ENCODE data around the gene MBD3L2B.
"Not testable (repeated sequence)": the region's sequence is repeated elsewhere in the genome, so short reads cannot be mapped to it uniquely, and the experiment has no call there.

The MBD3L2B gene

DNA sequence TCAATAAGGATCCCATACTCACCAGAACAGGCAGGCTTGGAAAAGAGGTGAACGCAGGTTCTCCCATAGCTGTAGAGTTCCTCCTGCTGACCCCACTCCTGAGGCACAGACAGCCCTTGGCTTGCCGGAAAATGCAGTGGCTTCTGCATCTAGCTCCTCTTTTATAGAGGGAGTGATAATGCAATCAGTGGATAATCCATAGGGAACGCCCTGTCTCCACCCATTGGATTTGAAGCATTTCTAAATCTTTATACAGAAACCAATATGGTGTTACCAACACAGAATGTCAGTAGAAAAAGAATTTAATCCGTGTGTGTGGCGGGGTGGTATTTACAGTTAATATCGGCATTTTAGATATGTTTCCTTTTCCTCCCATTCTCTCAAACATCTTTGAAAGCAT is at the start of gene MBD3L2B:
MBD3L2B (minus strand) TSS at position 101 of the 400 bp plus-strand sequence; CDS start at position 67, 34 bp downstream.
- DNase-seq: not testable (repeated sequence)

DNA sequence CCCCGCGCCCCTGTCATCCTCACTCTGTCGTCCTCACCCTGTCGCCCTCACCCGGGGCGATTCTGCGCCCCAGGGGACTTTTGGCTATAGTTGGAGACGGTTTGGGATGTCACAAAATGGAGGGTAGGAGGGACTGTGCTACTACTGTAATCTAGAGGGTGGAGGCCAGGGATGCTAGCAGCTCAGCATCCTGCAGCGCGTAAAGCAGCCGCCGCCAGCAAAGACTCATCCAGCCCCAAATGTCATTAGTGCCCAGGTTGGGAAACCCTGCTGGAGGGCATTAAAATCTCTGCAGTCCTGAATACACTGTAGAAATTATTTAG is 48.6 kb upstream of the MBD3L2B start:
- no peak for DNase-seq

DNA sequence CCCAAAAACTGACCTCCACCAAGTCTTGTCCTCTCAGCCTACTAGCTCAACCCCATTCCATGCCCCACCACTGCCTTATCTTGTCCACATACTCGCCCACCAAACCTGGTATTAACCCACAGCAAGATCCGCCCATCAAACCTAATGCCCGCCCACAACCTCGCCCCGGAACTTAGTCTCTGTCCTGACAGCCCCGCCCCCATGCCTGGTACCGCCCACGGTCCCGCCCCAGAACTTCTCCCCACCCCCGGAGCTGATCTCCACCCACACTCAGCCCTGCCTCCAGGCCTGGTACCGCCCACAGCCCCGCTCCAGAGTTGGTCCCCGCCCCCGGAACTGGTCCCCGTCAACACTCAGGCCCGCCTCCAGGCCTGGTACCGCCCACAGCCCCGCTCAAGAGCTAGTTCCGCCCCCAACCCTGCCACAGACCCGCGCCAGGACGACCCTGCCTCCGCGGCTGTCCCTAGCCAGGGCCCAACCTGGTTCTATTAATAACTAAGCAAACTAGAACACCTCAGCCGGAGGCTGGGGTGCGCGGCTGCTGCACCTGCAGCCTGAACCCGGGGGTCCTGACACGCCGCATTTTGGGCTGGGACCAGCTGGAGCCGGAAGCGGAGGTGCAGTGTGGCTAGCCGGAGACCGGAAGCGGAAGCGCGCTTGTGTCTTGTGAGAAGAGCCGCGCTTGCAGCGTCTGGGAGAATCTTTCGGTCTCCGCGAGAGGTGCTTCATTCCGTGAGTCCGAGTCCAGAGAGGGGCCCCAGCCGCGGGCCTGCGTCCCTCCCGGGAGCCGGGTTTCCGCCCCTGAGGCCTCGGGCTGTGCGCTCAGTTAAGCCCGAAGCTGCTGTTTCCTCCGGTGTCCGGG is 48.0 kb upstream of the MBD3L2B start, which contains the start of gene ZNF557:
ZNF557 (plus strand) TSS at position 662 of the 862 bp plus-strand sequence. CDS start 5,372 bp downstream, outside the sequence.
- peak; percentile 50 for DNase-seq

DNA sequence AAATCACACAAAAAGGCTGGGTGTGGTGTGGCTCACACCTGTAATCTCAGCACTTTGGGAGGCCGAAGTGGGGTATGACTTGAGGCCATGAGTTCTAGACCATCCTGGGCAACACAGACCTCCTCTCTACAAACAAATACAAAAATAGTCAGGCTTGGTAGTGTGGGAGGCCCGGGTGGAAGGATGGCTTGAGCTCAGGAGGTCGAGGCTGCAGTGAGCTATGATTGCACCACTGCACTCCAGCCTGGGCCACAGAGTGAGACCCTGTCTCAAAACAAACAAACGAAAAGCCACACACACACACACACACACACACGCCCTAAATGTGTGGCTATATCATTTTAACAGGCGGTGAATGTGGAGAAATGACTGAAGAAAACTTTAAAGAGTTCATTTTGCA is 47.4 kb upstream of the MBD3L2B start:
- no peak for DNase-seq

DNA sequence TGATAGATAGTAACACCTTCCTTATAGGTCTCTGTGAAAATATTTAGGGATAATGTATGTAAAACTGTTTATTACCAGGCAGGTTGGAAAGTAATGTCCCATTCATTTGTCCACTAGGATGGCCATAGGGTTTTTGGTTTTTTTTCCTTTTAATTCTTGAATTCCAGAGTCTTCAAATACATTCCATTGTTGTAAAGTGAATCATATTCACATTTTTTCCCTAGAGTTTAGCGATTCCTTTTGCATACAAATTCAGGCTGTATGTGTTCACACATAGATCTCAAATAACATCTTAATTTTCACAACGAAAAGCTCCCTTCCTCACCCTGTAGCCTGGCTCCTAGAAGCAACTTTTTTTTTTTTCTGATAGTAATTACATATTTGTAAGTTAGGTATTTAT is 46.5 kb upstream of the MBD3L2B start:
- no peak for DNase-seq

DNA sequence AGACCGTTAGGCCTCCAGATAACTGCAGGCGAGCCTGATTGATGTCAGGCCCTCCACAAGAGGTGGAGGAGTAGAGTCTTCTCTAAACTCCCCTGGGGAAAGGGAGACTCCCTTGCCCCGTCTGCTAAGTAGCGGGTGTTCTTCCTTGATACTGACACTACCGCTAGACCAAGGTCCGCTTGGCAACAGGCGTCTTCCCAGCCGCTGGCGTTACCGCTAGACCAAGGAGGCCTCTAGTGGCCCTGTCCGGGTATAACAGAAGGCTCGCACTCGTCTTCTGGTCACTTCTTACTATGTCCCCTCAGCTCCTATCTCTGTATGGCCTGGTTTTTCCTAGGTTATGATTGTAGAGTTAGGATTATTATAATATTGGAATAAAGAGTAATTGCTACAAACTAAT is 45.9 kb upstream of the MBD3L2B start:
- DNase-seq: not testable (repeated sequence)

DNA sequence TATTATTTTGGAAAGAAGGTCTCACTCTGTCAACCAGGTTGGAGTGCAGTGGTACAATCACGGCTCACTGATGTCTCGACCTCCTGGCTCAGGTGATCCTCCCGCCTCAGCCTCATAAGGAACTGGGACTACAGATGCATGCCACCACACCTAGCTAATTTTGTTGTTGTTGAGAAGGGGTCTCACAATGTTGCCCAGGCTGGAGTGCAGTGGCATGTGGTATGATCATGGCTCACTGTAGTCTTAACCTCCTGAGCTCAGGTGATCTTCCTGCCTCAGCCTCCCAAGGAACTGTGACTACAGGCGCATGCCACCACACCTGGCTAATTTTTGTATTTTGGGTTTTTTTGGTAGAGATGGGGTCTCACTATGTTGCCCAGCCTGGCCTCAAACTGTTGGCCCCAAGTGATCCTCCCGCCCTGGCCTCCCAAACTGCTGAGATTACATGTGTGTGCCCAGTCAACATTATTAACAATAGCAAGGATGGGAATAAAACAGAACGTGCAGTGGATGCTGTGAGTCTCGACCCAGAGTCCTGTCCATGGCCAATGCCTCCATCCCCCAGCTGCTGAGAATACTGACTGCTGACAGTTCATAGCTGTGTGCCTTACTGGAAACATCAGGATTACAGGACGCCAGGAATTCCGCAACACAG is 42.7 kb upstream of the MBD3L2B start:
- no peak for DNase-seq

DNA sequence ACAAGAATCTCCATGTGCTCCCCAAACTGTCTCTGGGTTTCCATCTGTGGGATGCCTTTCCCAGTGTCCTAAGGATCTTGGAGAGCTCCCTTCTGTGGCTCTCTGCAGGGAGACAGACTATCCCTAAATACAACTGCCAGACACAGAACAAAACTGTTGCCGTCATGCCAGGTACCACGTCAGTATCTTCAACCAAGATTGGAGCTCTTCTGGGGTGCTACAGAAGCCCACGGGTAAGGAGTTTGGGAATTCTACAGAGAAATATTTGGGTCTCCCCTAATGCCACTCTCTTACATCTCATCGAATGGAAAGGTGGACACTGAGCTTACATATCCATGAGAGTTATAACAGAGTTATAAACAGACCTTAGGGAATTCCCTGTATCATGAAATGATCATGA is 42.1 kb upstream of the MBD3L2B start:
- DNase-seq: no peak

DNA sequence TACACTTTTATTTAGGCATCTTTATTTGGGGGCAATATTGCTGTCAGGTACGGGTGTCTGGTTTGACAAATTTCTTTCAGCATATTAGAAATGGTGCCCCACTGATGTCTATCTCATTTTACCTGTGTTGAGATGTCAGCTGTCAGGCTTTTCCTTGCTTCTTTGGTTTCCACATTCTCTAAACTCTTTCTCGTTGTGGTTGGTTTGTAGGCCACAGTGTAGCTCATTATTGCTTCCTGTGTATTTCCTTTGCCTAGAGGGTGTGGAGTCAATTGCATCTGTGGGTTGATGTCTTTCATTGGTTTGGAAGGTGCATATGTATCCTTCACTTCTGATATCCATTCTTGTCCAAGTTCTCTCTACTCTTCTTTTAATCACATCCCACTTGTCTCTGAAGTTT is 38.7 kb upstream of the MBD3L2B start:
- DNase-seq: not testable (repeated sequence)

DNA sequence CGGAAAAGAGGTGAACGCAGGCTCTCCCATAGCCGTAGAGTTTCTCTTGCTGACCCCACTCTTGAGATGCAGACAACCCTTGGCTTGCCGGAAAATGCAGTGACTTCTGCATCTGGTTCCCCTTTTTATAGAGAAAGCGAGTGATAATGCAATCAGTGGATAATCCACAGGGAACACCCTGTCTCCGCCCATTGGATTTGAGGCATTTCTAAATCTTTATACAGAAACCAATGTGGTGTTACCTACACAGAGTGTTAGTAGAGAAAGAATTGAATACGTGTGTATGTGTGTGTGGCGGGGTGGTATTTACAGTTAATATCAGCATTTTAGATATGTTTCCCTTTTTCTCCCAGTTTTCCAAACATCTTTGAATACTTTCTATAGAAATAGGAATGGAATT is 37.3 kb upstream of the MBD3L2B start, which contains the start of gene MBD3L3:
MBD3L3 (minus strand) TSS at position 101 of the 400 bp plus-strand sequence; CDS start at position 30, 71 bp downstream.
- not testable (repeated sequence) for DNase-seq

DNA sequence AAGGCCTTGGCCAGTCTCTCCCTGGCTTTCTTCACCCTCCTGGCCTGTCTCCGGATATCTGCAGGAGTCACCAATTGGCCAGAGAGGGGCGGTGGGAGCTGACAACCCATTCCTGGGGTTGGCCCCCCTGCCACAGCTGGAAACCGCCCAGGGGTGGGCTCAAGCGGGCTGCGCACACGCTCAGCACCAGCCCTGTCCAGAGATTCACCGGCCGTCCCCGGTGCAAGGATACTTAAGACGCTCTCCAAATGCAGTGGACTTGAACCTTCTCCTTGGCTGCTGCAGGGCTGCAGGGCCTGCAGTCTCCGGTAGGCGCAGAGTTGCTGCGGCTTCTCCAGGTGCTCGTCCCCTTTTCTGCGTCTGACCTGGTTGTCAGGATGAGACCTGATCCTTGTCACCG is 35.1 kb upstream of the MBD3L2B start:
- not testable (repeated sequence) for DNase-seq

DNA sequence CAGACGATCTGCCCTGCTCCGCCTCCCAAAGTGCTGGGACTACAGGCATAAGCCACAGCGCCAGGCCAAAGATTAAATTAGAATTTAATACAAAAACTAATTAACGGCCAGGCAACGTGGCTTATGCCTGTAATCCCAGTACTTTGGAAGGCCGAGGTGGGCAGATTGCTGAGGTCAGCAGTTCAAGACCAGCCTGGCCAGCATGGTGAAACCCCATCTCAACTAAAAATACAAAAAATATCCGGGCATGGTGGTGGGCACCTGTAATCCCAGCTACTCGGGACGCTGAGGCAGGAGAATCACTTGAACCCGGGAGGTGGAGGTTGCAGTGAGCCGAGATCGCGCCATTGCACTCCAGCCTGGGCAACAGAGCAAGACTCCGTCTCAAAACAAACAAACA is 34.4 kb upstream of the MBD3L2B start:
- not testable (repeated sequence) for DNase-seq

DNA sequence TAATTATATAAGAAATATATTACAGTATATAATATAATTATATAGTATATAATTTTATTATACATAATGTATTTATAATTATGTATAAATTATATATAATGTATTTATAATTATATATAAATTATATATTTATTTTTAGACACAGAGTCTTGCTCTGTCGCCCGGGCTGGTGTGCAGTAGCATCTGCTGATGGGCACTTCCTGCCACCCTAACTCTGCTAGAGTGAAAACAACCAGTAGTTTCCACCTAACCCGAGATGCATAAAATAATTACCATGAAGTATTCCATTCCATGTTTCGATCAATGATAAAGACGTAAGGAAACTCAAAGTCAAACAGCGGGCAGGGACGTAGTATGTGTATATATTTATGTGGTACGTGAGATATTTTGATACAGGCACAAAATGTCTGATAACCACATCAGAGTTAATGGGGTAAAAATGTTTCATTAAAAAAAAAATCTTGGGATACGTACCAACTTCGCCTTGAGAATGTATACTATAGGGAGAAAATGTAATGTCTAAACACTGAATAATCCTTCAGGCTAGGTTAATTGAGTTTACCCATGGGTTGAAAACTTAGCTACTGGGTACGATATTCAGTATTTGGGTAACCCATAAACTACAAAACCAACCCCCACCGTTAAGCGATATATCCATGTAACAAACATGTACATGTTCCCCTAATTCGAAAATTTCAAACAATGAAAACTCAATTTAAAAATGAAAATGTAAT is 33.6 kb upstream of the MBD3L2B start:
- DNase-seq: not testable (repeated sequence)

DNA sequence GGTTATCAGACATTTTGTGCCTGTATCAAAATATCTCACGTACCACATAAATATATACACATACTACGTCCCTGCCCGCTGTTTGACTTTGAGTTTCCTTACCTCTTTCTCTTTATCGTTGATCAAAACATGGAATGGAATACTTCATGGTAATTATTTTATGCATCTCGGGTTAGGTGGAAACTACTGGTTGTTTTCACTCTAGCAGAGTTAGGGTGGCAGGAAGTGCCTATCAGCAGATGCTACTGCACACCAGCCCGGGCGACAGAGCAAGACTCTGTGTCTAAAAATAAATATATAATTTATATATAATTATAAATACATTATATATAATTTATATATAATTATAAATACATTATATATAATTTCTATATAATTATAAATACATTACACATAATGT is 31.7 kb upstream of the MBD3L2B start:
- DNase-seq: not testable (repeated sequence)

DNA sequence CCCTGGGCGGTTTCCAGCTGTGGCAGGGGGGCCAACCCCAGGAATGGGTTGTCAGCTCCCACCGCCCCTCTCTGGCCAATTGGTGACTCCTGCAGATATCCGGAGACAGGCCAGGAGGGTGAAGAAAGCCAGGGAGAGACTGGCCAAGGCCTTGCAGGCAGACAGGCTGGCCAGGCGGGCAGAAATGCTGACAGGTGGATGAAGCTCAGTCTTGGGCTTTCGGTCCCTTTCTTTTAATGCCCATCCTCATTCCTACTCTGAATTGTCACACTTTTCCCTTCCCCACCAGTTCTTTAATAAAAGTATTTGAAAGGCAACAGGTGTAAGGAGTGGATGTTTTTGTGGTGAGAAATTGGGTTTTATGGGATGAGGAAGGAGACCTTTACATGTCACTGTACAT is 30.2 kb upstream of the MBD3L2B start:
- not testable (repeated sequence) for DNase-seq

DNA sequence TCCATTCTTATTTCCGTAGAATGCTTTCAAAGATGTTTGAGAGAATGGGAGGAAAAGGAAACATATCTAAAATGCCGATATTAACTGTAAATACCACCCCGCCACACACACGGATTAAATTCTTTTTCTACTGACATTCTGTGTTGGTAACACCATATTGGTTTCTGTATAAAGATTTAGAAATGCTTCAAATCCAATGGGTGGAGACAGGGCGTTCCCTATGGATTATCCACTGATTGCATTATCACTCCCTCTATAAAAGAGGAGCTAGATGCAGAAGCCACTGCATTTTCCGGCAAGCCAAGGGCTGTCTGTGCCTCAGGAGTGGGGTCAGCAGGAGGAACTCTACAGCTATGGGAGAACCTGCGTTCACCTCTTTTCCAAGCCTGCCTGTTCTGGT is 27.8 kb upstream of the MBD3L2B start, which contains the start of gene MBD3L2:
MBD3L2 (plus strand) TSS at position 301 of the 400 bp plus-strand sequence; CDS start at position 354, 53 bp downstream.
- not testable (repeated sequence) for DNase-seq

DNA sequence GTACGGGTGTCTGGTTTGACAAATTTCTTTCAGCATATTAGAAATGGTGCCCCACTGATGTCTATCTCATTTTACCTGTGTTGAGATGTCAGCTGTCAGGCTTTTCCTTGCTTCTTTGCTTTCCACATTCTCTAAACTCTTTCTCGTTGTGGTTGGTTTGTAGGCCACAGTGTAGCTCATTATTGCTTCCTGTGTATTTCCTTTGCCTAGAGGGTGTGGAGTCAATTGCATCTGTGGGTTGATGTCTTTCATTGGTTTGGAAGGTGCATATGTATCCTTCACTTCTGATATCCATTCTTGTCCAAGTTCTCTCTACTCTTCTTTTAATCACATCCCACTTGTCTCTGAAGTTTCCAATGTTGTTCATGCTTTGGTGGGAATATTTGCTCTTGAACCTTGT is 20.3 kb upstream of the MBD3L2B start:
- DNase-seq: not testable (repeated sequence)

DNA sequence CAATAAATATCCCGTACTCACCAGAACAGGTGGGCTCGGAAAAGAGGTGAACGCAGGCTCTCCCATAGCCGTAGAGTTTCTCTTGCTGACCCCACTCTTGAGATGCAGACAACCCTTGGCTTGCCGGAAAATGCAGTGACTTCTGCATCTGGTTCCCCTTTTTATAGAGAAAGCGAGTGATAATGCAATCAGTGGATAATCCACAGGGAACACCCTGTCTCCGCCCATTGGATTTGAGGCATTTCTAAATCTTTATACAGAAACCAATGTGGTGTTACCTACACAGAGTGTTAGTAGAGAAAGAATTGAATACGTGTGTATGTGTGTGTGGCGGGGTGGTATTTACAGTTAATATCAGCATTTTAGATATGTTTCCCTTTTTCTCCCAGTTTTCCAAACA is 18.8 kb upstream of the MBD3L2B start, which contains the start of gene MBD3L4:
MBD3L4 (minus strand) TSS at position 101 of the 400 bp plus-strand sequence; CDS start at position 66, 35 bp downstream.
- not testable (repeated sequence) for DNase-seq

DNA sequence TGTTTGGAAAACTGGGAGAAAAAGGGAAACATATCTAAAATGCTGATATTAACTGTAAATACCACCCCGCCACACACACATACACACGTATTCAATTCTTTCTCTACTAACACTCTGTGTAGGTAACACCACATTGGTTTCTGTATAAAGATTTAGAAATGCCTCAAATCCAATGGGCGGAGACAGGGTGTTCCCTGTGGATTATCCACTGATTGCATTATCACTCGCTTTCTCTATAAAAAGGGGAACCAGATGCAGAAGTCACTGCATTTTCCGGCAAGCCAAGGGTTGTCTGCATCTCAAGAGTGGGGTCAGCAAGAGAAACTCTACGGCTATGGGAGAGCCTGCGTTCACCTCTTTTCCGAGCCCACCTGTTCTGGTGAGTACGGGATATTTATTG is 9.0 kb upstream of the MBD3L2B start, which contains the start of gene MBD3L5:
MBD3L5 (plus strand) TSS at position 301 of the 400 bp plus-strand sequence; CDS start at position 335, 34 bp downstream.
- DNase-seq: not testable (repeated sequence)

DNA sequence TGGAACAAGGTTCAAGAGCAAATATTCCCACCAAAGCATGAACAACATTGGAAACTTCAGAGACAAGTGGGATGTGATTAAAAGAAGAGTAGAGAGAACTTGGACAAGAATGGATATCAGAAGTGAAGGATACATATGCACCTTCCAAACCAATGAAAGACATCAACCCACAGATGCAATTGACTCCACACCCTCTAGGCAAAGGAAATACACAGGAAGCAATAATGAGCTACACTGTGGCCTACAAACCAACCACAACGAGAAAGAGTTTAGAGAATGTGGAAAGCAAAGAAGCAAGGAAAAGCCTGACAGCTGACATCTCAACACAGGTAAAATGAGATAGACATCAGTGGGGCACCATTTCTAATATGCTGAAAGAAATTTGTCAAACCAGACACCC is 7.6 kb upstream of the MBD3L2B start:
- not testable (repeated sequence) for DNase-seq

DNA sequence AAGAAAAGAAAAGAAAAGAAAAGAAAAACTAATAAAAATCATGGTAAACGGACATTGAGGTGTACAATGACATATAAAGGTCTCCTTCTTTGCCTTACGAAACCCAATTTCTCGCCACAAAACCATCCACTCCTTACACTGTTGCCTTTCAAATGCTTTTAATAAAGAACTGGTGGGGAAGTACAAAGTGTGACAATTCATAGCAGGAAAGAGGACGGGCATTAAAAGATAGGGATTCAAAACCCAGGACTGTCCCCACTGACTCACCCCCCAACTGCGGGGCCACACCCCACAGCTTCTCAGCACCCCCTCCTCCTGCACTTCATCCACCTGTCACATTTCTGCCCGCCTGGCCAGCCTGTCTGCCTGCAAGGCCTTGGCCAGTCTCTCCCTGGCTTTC is 2.4 kb downstream of the MBD3L2B start:
- DNase-seq: no peak

DNA sequence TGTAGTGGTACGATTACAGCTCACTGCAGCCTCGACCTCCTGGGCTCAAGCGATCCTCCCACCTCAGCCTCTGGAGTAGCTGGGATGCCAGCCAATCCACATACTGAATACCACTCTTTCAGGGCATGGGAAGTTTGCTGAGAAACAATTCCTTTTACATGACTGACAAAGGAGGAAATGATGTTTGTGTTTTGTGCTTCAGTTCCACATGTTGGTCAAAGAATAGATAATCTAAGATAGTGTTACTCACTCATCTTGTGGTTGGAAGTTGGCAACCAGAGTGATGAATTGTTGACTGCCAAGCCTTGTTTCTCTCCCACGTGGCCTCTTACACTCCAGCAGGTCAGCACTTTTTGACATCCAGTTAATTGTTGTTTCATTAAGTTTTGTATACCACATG is 7.6 kb downstream of the MBD3L2B start:
- no peak for DNase-seq
